Hepatocyte (in vitro differentiated cells): Measurements from ENCODE around the gene FAM9C. TPM values are rescaled to one million over a fixed set of nuclear protein-coding genes. Genes with fewer than 3 reads are reported as not detected.

Experiments
- DNase-seq: peaks from one replicate; pipeline ENCODE4 v3.0.0-alpha.2; 2016; ENCODE audit warnings: low spot score
- H2AFZ ChIP-seq: fragments of 200-600 bp; sonication (generic); 2 replicates; pipeline ENCODE4 v1.6.0; 2016; ENCODE audit warnings: antibody characterized with exemption, mild to moderate bottlenecking
- H3K27ac ChIP-seq: fragments of 200-600 bp; sonication (generic); 2 replicates; pipeline ENCODE4 v1.5.1; 2016; ENCODE audit warnings: mild to moderate bottlenecking
- H3K27me3 ChIP-seq: fragments of 200-600 bp; sonication (generic); 2 replicates; pipeline ENCODE4 v1.6.1; 2016
- H3K36me3 ChIP-seq: fragments of 200-600 bp; sonication (generic); replicated peaks from 2 replicates; pipeline ENCODE4 v1.5.1; 2016; ENCODE audit warnings: low read depth; ENCODE audit not compliant: insufficient read depth
- H3K4me1 ChIP-seq: fragments of 200-600 bp; sonication (generic); 2 replicates; pipeline ENCODE4 v1.5.1; 2016; ENCODE audit warnings: mild to moderate bottlenecking, moderate library complexity; ENCODE audit not compliant: insufficient read depth
- H3K4me2 ChIP-seq: fragments of 200-600 bp; sonication (generic); 2 replicates; pipeline ENCODE4 v1.6.0; 2016
- H3K4me3 ChIP-seq: fragments of 200-600 bp; sonication (generic); 2 replicates; pipeline ENCODE4 v1.5.1; 2016; ENCODE audit warnings: mild to moderate bottlenecking
- H3K79me2 ChIP-seq: fragments of 200-600 bp; sonication (generic); 2 replicates; pipeline ENCODE4 v1.6.0; 2017; ENCODE audit warnings: mild to moderate bottlenecking
- H3K9me2 ChIP-seq: fragments of 200-600 bp; sonication (generic); replicated peaks from 2 replicates; pipeline ENCODE4 v1.6.0; 2017; ENCODE audit warnings: mild to moderate bottlenecking; ENCODE audit not compliant: insufficient read depth
- H3K9me3 ChIP-seq: fragments of 200-600 bp; sonication (generic); 2 replicates; pipeline ENCODE4 v1.5.1; 2016; ENCODE audit warnings: low read depth, mild to moderate bottlenecking
- H4K20me1 ChIP-seq: fragments of 200-600 bp; sonication (generic); 2 replicates; pipeline ENCODE4 v1.6.0; 2016; ENCODE audit warnings: mild to moderate bottlenecking; ENCODE audit not compliant: insufficient read depth, poor library complexity, severe bottlenecking
- CTCF ChIP-seq: fragments of 200-600 bp; sonication (generic); IDR thresholded peaks from 2 replicates; pipeline ENCODE4 v1.5.1; 2016; ENCODE audit warnings: antibody characterized with exemption, mild to moderate bottlenecking; ENCODE audit not compliant: poor library complexity
- EZH2 ChIP-seq: fragments of 200-600 bp; sonication (generic); IDR thresholded peaks from 2 replicates; pipeline ENCODE4 v1.6.1; 2016; ENCODE audit warnings: antibody characterized with exemption, mild to moderate bottlenecking, borderline replicate concordance
- EZH2phosphoT487 ChIP-seq: fragments of 200-600 bp; sonication (generic); IDR thresholded peaks from one replicate; pipeline ENCODE4 v1.6.1; 2018; ENCODE audit warnings: antibody characterized with exemption, mild to moderate bottlenecking, low read depth, moderate library complexity; ENCODE audit not compliant: unreplicated experiment, severe bottlenecking
- WGBS: methylation state at CpG from one replicate; pipeline ENCODE4 v1.1.6; 2016; ENCODE audit warnings: low lambda C conversion rate; ENCODE audit errors: missing lambda C conversion rate; 5-methylcytosine and 5-hydroxymethylcytosine counted together
- polyA plus RNA-seq: library from polyadenylated mRNA; unstranded; fragments of >200 nt; fragmentation: Nextera tagmentation; extraction: Ambion mirVana; gene quantifications from 2 replicates; pipeline ENCODE4 v1.2.1, GENCODE V29; 2016
- total RNA-seq: library from RNA; depleted of rRNA; stranded (reverse); fragments of >200 nt; gene quantifications from 2 replicates; pipeline ENCODE4 v1.2.3, GENCODE V29; 2014

Gene FAM9C
- total and polyA plus RNA-seq, 2 experiments from 2014 or later, result not detected

DNA sequence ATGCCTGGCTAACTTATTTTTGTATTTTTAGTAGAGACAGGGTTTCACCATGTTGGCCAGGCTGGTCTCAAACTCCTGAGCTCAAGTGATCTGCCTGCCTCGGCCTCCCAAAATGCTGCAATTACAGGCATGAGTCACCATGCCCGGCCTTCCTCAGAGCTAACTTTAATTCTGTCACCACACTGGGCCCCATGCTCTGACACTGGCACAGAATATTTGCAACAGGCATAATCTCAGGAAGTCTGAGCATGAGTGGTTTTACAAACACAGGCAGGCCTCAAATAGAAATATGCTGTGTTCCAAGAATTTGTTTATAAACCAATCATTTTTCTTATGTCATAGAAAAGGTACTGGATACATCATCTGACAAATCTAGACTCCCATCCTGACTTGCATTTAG, 32.7 kb upstream of the FAM9C start:
- Histone ChIP-seq H3K4me2 (no peak overlapping the region), H3K79me2 (no peaks in the 10 kb centered on the region), H3K9me3 (no peaks in the 10 kb centered on the region), H3K4me1 (peaks cover 30% of the 10 kb centered on the region), H2AFZ (no peak overlapping the region), H3K4me3 (no peak overlapping the region), H4K20me1 (no peaks in the 10 kb centered on the region), H3K27ac (peak overlapping the region; percentile 58), H3K9me2 (no peaks in the 10 kb centered on the region), H3K27me3 (no peaks in the 10 kb centered on the region), H3K36me3 (no peaks in the 10 kb centered on the region)
- no peak for DNase-seq
- 61% methylated on average over 2 of the region's 2 CpGs for WGBS
- no peak for TF ChIP-seq EZH2
- TF ChIP-seq EZH2phosphoT487, result no peak
- TF ChIP-seq CTCF, result no peak

DNA sequence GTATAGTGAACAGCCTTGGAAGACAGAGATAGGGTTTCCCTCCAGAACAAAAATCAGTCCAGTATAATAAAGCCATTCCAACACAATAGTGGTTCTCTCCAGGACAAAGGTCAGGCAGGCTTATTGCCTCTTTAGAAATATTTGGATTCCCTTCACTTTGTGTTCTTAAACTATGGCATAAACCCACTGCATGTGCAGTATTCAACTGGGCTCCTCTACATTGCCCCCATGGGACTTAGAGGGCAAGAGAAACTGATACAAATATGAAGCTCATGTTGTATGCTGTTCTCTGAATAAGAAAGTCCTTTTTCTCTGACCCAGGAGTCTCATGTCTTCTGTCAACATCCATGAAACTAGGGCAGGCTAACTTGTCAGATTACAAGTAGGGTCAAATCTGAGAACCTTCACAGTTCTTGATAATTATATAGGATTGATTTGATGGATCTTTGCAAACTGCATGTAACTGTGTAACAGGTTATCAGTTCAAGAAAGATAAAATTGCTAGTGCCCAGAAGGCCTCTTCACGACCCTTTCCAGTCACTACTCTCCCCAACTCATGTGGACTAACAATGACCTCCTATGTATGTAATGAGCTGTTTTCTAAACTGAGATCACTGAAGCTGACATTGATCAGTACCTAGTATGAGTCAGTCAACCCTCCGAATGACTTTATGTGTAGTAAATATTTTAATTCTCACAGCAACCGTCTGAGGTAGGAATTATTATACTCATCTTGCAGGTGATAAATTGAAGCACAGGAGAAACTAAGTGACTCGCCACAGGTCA, 31.9 kb upstream of the FAM9C start:
- Histone ChIP-seq H3K4me1 (peaks cover 26% of the 10 kb centered on the region), H3K9me2 (no peaks in the 10 kb centered on the region), H3K4me2 (no peak overlapping the region), H2AFZ (no peak overlapping the region), H4K20me1 (no peaks in the 10 kb centered on the region), H3K36me3 (no peaks in the 10 kb centered on the region), H3K27ac (peak overlapping the region; percentile 58), H3K79me2 (no peaks in the 10 kb centered on the region), H3K9me3 (no peaks in the 10 kb centered on the region), H3K27me3 (no peaks in the 10 kb centered on the region), H3K4me3 (no peak overlapping the region)
- TF ChIP-seq EZH2phosphoT487 (no peak), CTCF (no peak), EZH2 (no peak)
- WGBS, result 76% methylated on average over 4 of the region's 4 CpGs
- DNase-seq, result no peak

GRCh38 chrX:13074297-13075262, 30.2 kb upstream of the FAM9C start:
- Histone ChIP-seq H3K36me3 (no peaks in the 10 kb centered on the region), H3K27me3 (no peaks in the 10 kb centered on the region), H3K9me3 (no peaks in the 10 kb centered on the region), H3K9me2 (no peaks in the 10 kb centered on the region), H4K20me1 (no peaks in the 10 kb centered on the region), H2AFZ (no peak overlapping the region), H3K4me1 (peaks cover 25% of the 10 kb centered on the region), H3K27ac (no peak overlapping the region), H3K79me2 (no peaks in the 10 kb centered on the region), H3K4me2 (no peak overlapping the region), H3K4me3 (no peak overlapping the region)
- 95% methylated on average over 9 of the region's 9 CpGs for WGBS
- TF ChIP-seq CTCF, result no peak
- TF ChIP-seq EZH2, result no peak
- no peak for TF ChIP-seq EZH2phosphoT487
- no peak for DNase-seq
